Esophagus muscularis mucosa (tissue), 4 donors: ENCODE results near the gene LHPP. TPM values are rescaled to one million over a fixed set of nuclear protein-coding genes. Genes with fewer than 3 reads are reported as not detected.

Experiments
- DNase-seq: peaks from one replicate; pipeline ENCODE4 v3.0.0-alpha.2; 2017; ENCODE audit errors: extremely low spot score
- H3K27ac ChIP-seq, 4 donors: fragments of 200-600 bp; sonication (generic); replicated peaks in 1 of 4; 1 replicate in 3 of 4; 2 replicates in 1 of 4; pipeline ENCODE4 v1.5.1; 2016 to 2019; ENCODE audit warnings: mild to moderate bottlenecking in 1 of 4
- H3K27me3 ChIP-seq, 4 donors: fragments of 200-600 bp; sonication (generic); one replicate each; pipeline versions ENCODE4 v1.5.1 to v1.6.0; 2016 to 2019
- H3K36me3 ChIP-seq, 4 donors: fragments of 200-600 bp; sonication (generic); one replicate each; pipeline ENCODE4 v1.5.1; 2016 to 2019
- H3K4me1 ChIP-seq, 4 donors: fragments of 200-600 bp; sonication (generic); one replicate each; pipeline ENCODE4 v1.5.1; 2016 to 2019
- H3K4me3 ChIP-seq, 4 donors: fragments of 200-600 bp; sonication (generic); 1 replicate in 2 of 4; 2 replicates in 2 of 4; pipeline ENCODE4 v1.5.1; 2016 to 2019; ENCODE audit warnings: mild to moderate bottlenecking in 4 of 4, moderate library complexity in 1 of 4
- H3K9me3 ChIP-seq, 4 donors: fragments of 200-600 bp; sonication (generic); 1 replicate in 3 of 4; 2 replicates in 1 of 4; pipeline ENCODE4 v1.5.1; 2016 to 2019
- EP300 ChIP-seq: sonication (generic); formaldehyde crosslinking; IDR thresholded peaks from one replicate; pipeline ENCODE4 v1.6.1; 2017; ENCODE audit warnings: antibody characterized with exemption
- POLR2A ChIP-seq: fragments of 450-650 bp; IDR thresholded peaks from one replicate; pipeline ENCODE4 v1.6.1; 2017; ENCODE audit warnings: antibody characterized with exemption, moderate library complexity, mild to moderate bottlenecking, low read depth
- POLR2AphosphoS5 ChIP-seq, 2 donors: sonication (generic); formaldehyde crosslinking; IDR thresholded peaks; one replicate each; pipeline ENCODE4 v1.6.1; 2017; ENCODE audit warnings: antibody characterized with exemption in 2 of 2
- whole genome bisulfite sequencing: methylation state at CpG from one replicate; pipeline ENCODE4 v1.1.5; 2018; 5-methylcytosine and 5-hydroxymethylcytosine counted together
- intact Hi-C: fragments of 100-400 bp; cut with DNase I; formaldehyde crosslinking; loops from one replicate; pipeline ENCODE4 v1.15.1; 2023
- total RNA-seq, 4 donors: library from RNA; depleted of rRNA; stranded (reverse); fragments of >200 nt; gene quantifications; one replicate each; pipeline versions ENCODE4 v1.1.0 to v1.2.1, GENCODE V29; 2016
- TF ChIP-seq, protein P1 (sequence below), 3 experiments: fragments of 200-600 bp in 2 of 3; fragments of 450-650 bp in 1 of 3; sonication (generic) in 2 of 3; IDR thresholded peaks; one replicate each; pipeline ENCODE4 v1.5.1; 2017 to 2019; ENCODE audit warnings: antibody characterized with exemption in 3 of 3, mild to moderate bottlenecking in 2 of 3, moderate library complexity in 1 of 3

Gene LHPP
- total RNA-seq, 4 donors from 2014 or later, result 10.8 to 20.9 (median 15.7) TPM

DNA sequence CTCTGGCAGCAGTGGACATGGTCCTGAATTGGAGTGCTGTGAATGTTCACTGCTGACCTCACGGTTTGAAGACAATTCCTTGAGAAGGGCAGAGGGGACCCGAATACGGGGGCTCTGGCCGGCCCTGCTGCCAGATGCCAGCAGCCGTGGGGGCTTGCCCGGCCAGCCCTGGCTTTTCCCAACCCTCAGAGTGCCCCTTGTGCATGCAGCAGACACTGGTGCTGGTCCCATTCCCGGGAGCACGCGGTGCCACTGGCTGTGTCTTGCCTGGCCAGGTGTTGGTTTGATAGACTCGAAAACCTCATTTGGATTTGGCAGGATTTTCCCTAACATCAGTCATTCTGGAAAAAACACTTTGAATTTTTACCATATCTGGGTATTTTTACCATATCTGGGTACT is 49.1 kb downstream of the LHPP start:
- intact Hi-C loops, result no loop called here
- H3K36me3 ChIP-seq, result no peaks in the 10 kb centered on the region
- no peak overlapping the region for H3K4me3 ChIP-seq
- 91% methylated on average over 10 of the region's 10 CpGs for WGBS
- H3K27ac ChIP-seq, result no peak overlapping the region
- DNase-seq, result no peak
- no peaks in the 10 kb centered on the region for H3K27me3 ChIP-seq
- TF ChIP-seq, protein P1, sequence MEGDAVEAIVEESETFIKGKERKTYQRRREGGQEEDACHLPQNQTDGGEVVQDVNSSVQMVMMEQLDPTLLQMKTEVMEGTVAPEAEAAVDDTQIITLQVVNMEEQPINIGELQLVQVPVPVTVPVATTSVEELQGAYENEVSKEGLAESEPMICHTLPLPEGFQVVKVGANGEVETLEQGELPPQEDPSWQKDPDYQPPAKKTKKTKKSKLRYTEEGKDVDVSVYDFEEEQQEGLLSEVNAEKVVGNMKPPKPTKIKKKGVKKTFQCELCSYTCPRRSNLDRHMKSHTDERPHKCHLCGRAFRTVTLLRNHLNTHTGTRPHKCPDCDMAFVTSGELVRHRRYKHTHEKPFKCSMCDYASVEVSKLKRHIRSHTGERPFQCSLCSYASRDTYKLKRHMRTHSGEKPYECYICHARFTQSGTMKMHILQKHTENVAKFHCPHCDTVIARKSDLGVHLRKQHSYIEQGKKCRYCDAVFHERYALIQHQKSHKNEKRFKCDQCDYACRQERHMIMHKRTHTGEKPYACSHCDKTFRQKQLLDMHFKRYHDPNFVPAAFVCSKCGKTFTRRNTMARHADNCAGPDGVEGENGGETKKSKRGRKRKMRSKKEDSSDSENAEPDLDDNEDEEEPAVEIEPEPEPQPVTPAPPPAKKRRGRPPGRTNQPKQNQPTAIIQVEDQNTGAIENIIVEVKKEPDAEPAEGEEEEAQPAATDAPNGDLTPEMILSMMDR (IDR thresholded peaks at IDR 0.05), result no peak
- TF ChIP-seq POLR2A (no peak), EP300 (no peak), POLR2AphosphoS5 (IDR thresholded peaks at IDR 0.05) (no peak)
- peaks cover 0 to 11% (median 10%) of the 10 kb centered on the region in 4 donors for H3K4me1 ChIP-seq
- no peaks in the 10 kb centered on the region for H3K9me3 ChIP-seq

- no peaks in the 10 kb centered on the region for H3K36me3 ChIP-seq
- no peak for DNase-seq
- intact Hi-C loops, result no loop called here
- 92% methylated on average over 16 of the region's 16 CpGs for whole genome bisulfite sequencing
- peaks cover 0 to 16% (median 13%) of the 10 kb centered on the region in 4 donors for H3K4me1 ChIP-seq
- no peaks in the 10 kb centered on the region for H3K27me3 ChIP-seq
- no peak for TF ChIP-seq POLR2AphosphoS5 (IDR thresholded peaks at IDR 0.05)
- TF ChIP-seq, protein P1 (IDR thresholded peaks at IDR 0.05), result no peak
- no peak for TF ChIP-seq EP300
- no peak for TF ChIP-seq POLR2A
- H3K4me3 ChIP-seq, result no peak overlapping the region
- no peak overlapping the region for H3K27ac ChIP-seq
- H3K9me3 ChIP-seq, result no peaks in the 10 kb centered on the region
Measured at GRCh38 chr10:124511205-124512039, 49.8 kb downstream of the LHPP start.

- Histone ChIP-seq H3K27me3 (no peaks in the 10 kb centered on the region), H3K27ac (no peak overlapping the region), H3K4me1 (peaks cover 0 to 16% (median 13%) of the 10 kb centered on the region in 4 donors), H3K4me3 (no peak overlapping the region), H3K36me3 (no peaks in the 10 kb centered on the region), H3K9me3 (no peaks in the 10 kb centered on the region)
- 95% methylated on average over 8 of the region's 8 CpGs for WGBS
- TF ChIP-seq POLR2AphosphoS5 (IDR thresholded peaks at IDR 0.05) (no peak), EP300 (no peak), POLR2A (no peak)
- TF ChIP-seq, protein P1 (IDR thresholded peaks at IDR 0.05), result no peak
- intact Hi-C loops, result no loop called here
- no peak for DNase-seq
Measured at GRCh38 chr10:124512040-124512428, 50.4 kb downstream of the LHPP start.

- TF ChIP-seq POLR2AphosphoS5 (IDR thresholded peaks at IDR 0.05) (no peak), POLR2A (no peak), EP300 (no peak)
- TF ChIP-seq, protein P1 (IDR thresholded peaks at IDR 0.05), result no peak
- no peaks in the 10 kb centered on the region for H3K9me3 ChIP-seq
- no peak overlapping the region for H3K4me3 ChIP-seq
- H3K27me3 ChIP-seq, result no peaks in the 10 kb centered on the region
- DNase-seq, result no peak
- no peaks in the 10 kb centered on the region for H3K36me3 ChIP-seq
- H3K4me1 ChIP-seq, result peaks cover 0 to 16% (median 13%) of the 10 kb centered on the region in 4 donors
- intact Hi-C loops, result no loop called here
- no peak overlapping the region for H3K27ac ChIP-seq
- 98% methylated on average over 8 of the region's 8 CpGs for WGBS
Measured at GRCh38 chr10:124512600-124512999, 51.0 kb downstream of the LHPP start.
